MCF 10A (cell line): ENCODE measurements around the gene FASLG. TPM values are rescaled to one million over a fixed set of nuclear protein-coding genes. Genes with fewer than 3 reads are reported as not detected.

ENCODE experiments used
- BruUV-seq: library from RNA; stranded (reverse); fragments of 400-500 nt; replicated peaks from 2 replicates; lab custom pipeline; 2021; lab: Mats Ljungman, UMichigan
- CTCF ChIA-PET: fragments of 300-600 bp; sonication (Branson Sonifier 250); formaldehyde crosslinking; extraction: SDS; loops from one replicate; lab custom pipeline; 2021; ENCODE audit warnings: antibody characterized with exemption, inconsistent platforms; lab: Yijun Ruan, JAX
- POLR2A ChIA-PET: fragments of 300-600, 350-650 bp; sonication (Branson Sonifier 250); formaldehyde crosslinking; extraction: SDS; loops from one replicate; lab custom pipeline; 2020; ENCODE audit warnings: antibody characterized with exemption, inconsistent platforms; lab: Yijun Ruan, JAX
- DNase-seq: peaks from one replicate; pipeline ENCODE4 v3.0.0-alpha.2; 2018; ENCODE audit not compliant: unreplicated experiment
- H3K27ac Mint-ChIP-seq: one replicate; pipeline ENCODE4 v1.8.0; 2022; ENCODE audit warnings: mild to moderate bottlenecking, low read depth, mixed read lengths; ENCODE audit not compliant: unreplicated experiment
- H3K27me3 Mint-ChIP-seq: one replicate; pipeline ENCODE4 v1.8.0; 2022; ENCODE audit warnings: mixed read lengths; ENCODE audit not compliant: insufficient read depth, unreplicated experiment
- H3K36me3 Mint-ChIP-seq: one replicate; pipeline ENCODE4 v1.8.0; 2022; ENCODE audit warnings: mild to moderate bottlenecking, moderate library complexity, mixed read lengths; ENCODE audit not compliant: insufficient read depth, unreplicated experiment
- H3K4me1 Mint-ChIP-seq: one replicate; pipeline ENCODE4 v1.8.0; 2022; ENCODE audit warnings: mixed read lengths; ENCODE audit not compliant: insufficient read depth, unreplicated experiment
- H3K4me3 Mint-ChIP-seq: one replicate; pipeline ENCODE4 v1.8.0; 2022; ENCODE audit warnings: mild to moderate bottlenecking, moderate library complexity, mixed read lengths; ENCODE audit not compliant: unreplicated experiment
- H3K9me3 Mint-ChIP-seq: one replicate; pipeline ENCODE4 v1.8.0; 2022; ENCODE audit warnings: mixed read lengths; ENCODE audit not compliant: unreplicated experiment
- CTCF ChIP-seq: fragments of 200-600 bp; IDR thresholded peaks from one replicate; pipeline ENCODE4 v1.8.0; 2022; ENCODE audit warnings: antibody characterized with exemption, mild to moderate bottlenecking; ENCODE audit not compliant: unreplicated experiment
- intact Hi-C: fragments of 100-400 bp; cut with micrococcal nuclease; formaldehyde crosslinking; loops from 2 replicates; pipeline ENCODE4 v1.14.1; 2022
- total RNA-seq: library from RNA; stranded (reverse); gene quantifications from 2 replicates; pipeline ENCODE4 v1.2.3, GENCODE V29; 2022

Gene FASLG
- total RNA-seq, 1 experiment from 2014 or later, result not detected

- Mint-ChIP-seq H3K4me3 (no peak overlapping the region), H3K36me3 (no peaks in the 10 kb centered on the region), H3K9me3 (no peaks in the 10 kb centered on the region), H3K4me1 (peaks cover 9% of the 10 kb centered on the region), H3K27me3 (no peaks in the 10 kb centered on the region), H3K27ac (no peak overlapping the region)
- no peak for DNase-seq
- no TSS peak for BruUV-seq
- ChIA-PET CTCF (interaction anchor here (1.1 kb wide), 1 partner anchor 10 kb away, joined by 4 read pairs; the partner anchor contains the start of gene FASLG), POLR2A (no interaction called here)
- intact Hi-C loops, result no loop called here
- TF ChIP-seq CTCF, result no peak
These were observed 10.1 kb downstream of the FASLG start for GRCh38 chr1:172669011-172669410.

DNA sequence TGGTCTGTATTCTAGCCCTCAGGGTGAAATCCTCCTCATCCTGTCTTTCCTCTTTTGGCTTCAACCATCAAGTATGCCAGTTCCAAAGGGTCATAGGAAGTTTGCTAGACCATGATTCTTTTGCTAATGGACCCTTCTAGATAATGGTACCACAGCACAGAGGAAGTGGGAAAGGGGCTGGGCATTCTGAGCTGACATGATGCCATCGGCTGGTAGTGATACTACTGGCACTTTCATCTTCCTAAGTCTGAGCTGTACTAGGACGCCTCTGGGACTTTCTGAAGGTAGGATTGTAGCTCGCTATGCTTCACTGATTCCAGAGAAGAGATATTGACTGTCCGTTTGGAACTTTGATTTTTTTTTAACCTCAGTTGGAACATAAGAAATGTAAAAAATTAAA lies 11.4 kb downstream of the FASLG start:
- POLR2A ChIA-PET, result no interaction called here
- intact Hi-C loops, result no loop called here
- DNase-seq, result no peak
- TF ChIP-seq CTCF, result no peak
- H3K27ac Mint-ChIP-seq, result no peak overlapping the region
- H3K27me3 Mint-ChIP-seq, result no peaks in the 10 kb centered on the region
- H3K4me3 Mint-ChIP-seq, result no peak overlapping the region
- H3K4me1 Mint-ChIP-seq, result peaks cover 9% of the 10 kb centered on the region
- BruUV-seq, result no TSS peak
- H3K9me3 Mint-ChIP-seq, result no peaks in the 10 kb centered on the region
- H3K36me3 Mint-ChIP-seq, result no peaks in the 10 kb centered on the region
- CTCF ChIA-PET, result interaction anchor here (0.7 to 1.5 kb wide), 3 partner anchors 29 to 203 kb away, joined by 3 to 9 read pairs (median 4); no protein-coding TSS in a partner anchor

DNA sequence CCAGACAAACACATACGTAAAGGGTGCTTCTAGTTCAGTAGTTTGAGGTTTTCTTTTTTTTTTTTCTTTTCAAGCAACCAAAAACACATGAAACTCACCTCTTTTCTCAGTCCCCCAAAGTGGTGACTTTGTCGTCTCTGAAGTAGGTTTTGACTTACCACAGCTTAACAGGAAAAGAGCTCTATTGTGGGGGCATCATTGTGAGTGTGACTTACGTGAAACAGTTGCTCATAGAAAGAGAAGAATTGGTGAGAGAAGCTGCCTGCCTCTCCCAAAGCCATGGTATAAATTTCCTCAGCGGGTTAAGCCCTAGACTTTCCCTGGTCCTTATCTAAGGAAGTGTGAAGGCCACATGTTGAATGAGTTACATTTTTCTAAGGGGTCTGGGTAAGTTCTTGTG lies 11.9 kb downstream of the FASLG start:
- CTCF ChIA-PET, result interaction anchor here (0.6 to 1.5 kb wide), 5 partner anchors 30 to 204 kb away, joined by 3 to 9 read pairs (median 4); no protein-coding TSS in a partner anchor
- H3K9me3 Mint-ChIP-seq, result no peaks in the 10 kb centered on the region

DNA sequence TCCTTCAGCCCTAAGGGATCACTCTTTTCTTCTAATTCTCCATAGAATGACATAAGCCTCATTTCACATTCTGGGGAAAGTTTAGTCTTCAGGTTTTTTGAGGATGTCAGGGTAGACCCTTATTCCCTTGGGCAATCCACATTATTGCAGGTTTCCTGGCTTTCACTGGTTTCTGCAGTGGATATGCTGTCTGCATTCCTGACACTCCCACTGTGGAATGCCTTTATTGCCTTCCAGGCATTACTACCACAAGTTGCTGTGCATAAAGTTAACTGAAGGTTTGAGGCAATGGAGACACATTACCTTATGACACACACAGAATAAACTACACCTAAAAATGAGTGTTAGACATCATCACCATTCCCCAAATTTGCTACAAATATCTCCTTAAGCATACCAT lies 12.7 kb downstream of the FASLG start:
- no peaks in the 10 kb centered on the region for H3K9me3 Mint-ChIP-seq
- intact Hi-C loops, result no loop called here
- H3K36me3 Mint-ChIP-seq, result no peaks in the 10 kb centered on the region
- H3K4me1 Mint-ChIP-seq, result peaks cover 9% of the 10 kb centered on the region
- ChIA-PET CTCF (interaction anchor here (0.7 to 1.5 kb wide), 2 partner anchors 62 to 94 kb away, joined by 3 to 9 read pairs; no protein-coding TSS in a partner anchor), POLR2A (no interaction called here)
- H3K27me3 Mint-ChIP-seq, result no peaks in the 10 kb centered on the region
- no peak overlapping the region for H3K27ac Mint-ChIP-seq
- no peak for DNase-seq
- no TSS peak for BruUV-seq
- TF ChIP-seq CTCF, result no peak
- H3K4me3 Mint-ChIP-seq, result no peak overlapping the region

More for the DNA sequence above, 11.9 kb downstream of the FASLG start:
- H3K27ac Mint-ChIP-seq, result no peak overlapping the region
- intact Hi-C loops, result no loop called here
- peaks cover 9% of the 10 kb centered on the region for H3K4me1 Mint-ChIP-seq
- POLR2A ChIA-PET, result no interaction called here
- TF ChIP-seq CTCF, result no peak
- H3K27me3 Mint-ChIP-seq, result no peaks in the 10 kb centered on the region
- no TSS peak for BruUV-seq
- H3K36me3 Mint-ChIP-seq, result no peaks in the 10 kb centered on the region
- H3K4me3 Mint-ChIP-seq, result no peak overlapping the region
- no peak for DNase-seq
